ENCODE data around the gene RNF224. TPM values are rescaled to one million over a fixed set of nuclear protein-coding genes. Genes with fewer than 3 reads are reported as not detected.

RNF224 gene
- polyA plus RNA-seq, 1 donor from 2014 or later: not detected

DNA sequence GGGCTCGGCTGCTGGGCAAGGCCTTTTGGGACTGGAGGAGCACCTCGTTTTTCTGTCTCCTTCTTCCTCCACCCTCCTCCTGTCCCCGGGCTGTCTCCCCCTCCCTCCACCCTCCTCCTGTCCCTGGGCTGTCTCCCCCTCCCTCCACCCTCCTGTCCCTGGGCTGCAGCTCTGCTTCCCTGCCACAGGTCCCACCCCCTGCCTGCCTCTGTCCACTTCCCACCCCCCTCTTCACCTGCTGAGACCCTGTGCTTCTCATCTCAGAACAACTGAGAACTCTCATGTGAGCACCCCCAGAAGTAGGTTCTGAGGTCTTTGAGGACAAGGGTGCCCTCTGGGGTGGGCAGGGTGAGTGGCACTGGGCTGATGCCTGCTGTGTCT is 44.4 kb downstream of the RNF224 start:
- H3K27me3 ChIP-seq (ENCODE audit: insufficient read depth, low read depth, low read length): no peaks in the 10 kb centered on the region
- TF ChIP-seq EP300 (conservative IDR thresholded peaks at IDR 0.05; ENCODE audit: poor library complexity, severe bottlenecking): no peak
- TF ChIP-seq, protein P1, sequence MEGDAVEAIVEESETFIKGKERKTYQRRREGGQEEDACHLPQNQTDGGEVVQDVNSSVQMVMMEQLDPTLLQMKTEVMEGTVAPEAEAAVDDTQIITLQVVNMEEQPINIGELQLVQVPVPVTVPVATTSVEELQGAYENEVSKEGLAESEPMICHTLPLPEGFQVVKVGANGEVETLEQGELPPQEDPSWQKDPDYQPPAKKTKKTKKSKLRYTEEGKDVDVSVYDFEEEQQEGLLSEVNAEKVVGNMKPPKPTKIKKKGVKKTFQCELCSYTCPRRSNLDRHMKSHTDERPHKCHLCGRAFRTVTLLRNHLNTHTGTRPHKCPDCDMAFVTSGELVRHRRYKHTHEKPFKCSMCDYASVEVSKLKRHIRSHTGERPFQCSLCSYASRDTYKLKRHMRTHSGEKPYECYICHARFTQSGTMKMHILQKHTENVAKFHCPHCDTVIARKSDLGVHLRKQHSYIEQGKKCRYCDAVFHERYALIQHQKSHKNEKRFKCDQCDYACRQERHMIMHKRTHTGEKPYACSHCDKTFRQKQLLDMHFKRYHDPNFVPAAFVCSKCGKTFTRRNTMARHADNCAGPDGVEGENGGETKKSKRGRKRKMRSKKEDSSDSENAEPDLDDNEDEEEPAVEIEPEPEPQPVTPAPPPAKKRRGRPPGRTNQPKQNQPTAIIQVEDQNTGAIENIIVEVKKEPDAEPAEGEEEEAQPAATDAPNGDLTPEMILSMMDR (IDR thresholded peaks at IDR 0.05; ENCODE audit: poor library complexity, severe bottlenecking): no peak
- TF ChIP-seq SMC3 (conservative IDR thresholded peaks at IDR 0.05; ENCODE audit: poor library complexity): no peak
- no peak for TF ChIP-seq POLR2AphosphoS5 (IDR thresholded peaks at IDR 0.05)
- TF ChIP-seq TAF1 (IDR thresholded peaks at IDR 0.05; ENCODE audit: low read depth): no peak
- no peak for TF ChIP-seq RAD21 (conservative IDR thresholded peaks at IDR 0.05)
- no peak for TF ChIP-seq EZH2 (IDR thresholded peaks at IDR 0.05; ENCODE audit: borderline replicate concordance, insufficient read depth, low read length, poor library complexity, severe bottlenecking)
- TF ChIP-seq, protein P2, sequence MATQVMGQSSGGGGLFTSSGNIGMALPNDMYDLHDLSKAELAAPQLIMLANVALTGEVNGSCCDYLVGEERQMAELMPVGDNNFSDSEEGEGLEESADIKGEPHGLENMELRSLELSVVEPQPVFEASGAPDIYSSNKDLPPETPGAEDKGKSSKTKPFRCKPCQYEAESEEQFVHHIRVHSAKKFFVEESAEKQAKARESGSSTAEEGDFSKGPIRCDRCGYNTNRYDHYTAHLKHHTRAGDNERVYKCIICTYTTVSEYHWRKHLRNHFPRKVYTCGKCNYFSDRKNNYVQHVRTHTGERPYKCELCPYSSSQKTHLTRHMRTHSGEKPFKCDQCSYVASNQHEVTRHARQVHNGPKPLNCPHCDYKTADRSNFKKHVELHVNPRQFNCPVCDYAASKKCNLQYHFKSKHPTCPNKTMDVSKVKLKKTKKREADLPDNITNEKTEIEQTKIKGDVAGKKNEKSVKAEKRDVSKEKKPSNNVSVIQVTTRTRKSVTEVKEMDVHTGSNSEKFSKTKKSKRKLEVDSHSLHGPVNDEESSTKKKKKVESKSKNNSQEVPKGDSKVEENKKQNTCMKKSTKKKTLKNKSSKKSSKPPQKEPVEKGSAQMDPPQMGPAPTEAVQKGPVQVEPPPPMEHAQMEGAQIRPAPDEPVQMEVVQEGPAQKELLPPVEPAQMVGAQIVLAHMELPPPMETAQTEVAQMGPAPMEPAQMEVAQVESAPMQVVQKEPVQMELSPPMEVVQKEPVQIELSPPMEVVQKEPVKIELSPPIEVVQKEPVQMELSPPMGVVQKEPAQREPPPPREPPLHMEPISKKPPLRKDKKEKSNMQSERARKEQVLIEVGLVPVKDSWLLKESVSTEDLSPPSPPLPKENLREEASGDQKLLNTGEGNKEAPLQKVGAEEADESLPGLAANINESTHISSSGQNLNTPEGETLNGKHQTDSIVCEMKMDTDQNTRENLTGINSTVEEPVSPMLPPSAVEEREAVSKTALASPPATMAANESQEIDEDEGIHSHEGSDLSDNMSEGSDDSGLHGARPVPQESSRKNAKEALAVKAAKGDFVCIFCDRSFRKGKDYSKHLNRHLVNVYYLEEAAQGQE (IDR thresholded peaks at IDR 0.05; ENCODE audit: borderline replicate concordance): no peak
- no peak for TF ChIP-seq MXI1 (conservative IDR thresholded peaks at IDR 0.05; ENCODE audit: poor library complexity, severe bottlenecking)

DNA sequence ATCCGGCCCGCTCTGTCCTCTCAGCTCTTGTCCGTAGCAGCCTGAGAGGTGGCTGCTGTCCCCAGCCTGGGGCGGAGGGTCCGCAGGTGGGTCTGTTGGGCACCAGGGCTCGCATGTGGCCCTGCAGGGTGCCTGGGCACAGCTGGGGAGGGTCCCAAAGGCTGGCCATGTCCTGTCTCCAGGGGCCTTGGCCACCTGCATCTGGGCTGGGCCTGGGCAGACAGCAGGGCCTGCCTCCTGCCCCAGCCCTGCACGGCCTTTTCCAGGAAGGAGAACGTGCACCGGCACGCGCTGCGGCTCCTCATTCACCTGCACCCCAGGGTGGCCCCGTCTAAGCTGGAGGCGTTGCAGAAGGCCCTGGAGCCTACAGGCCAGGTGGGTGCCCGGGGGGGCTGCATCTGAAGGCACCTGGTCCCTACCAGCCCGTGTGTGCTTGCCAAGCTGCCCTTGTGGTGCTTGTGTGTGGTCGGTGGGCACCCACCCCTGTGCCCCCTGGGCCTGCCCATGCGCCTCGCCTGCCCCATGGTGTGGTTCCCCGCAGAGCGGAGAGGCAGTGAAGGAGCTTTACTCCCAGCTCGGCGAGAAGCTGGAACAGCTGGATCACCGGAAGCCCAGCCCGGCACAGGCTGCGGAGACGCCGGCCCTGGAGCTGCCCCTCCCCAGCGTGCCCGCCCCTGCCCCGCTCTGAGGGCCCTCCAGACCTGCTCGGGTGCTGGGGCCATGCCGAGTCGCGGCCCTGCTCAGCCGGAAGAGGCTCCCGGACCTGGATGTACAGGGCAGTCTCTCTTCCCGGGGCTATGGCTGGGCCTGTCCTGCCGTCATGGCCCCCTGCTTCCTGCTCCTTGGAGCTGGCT is 45.2 kb downstream of the RNF224 start:
- Histone ChIP-seq H3K4me2 (ENCODE audit: low read length) (no peak overlapping the region), H3K36me3 (ENCODE audit: insufficient read depth, low read length) (peaks cover 7% of the 10 kb centered on the region), H3K9me2 (ENCODE audit: insufficient read depth, low read length) (no peaks in the 10 kb centered on the region), H3K9ac (ENCODE audit: low read length) (no peak overlapping the region), H4K20me1 (ENCODE audit: insufficient read depth) (no peaks in the 10 kb centered on the region), H3K27me3 (ENCODE audit: insufficient read depth, low read depth, low read length) (no peaks in the 10 kb centered on the region), H3K9me3 (ENCODE audit: low read length) (no peaks in the 10 kb centered on the region), H3K79me2 (replicated peaks; ENCODE audit: insufficient read depth, low read length) (no peaks in the 10 kb centered on the region), H2AFZ (ENCODE audit: low read depth, low read length) (no peak overlapping the region), H3F3A (ENCODE audit: insufficient read depth, low read length, poor library complexity, severe bottlenecking) (no peaks in the 10 kb centered on the region), H3K27ac (ENCODE audit: low read length) (no peak overlapping the region), H3K4me3 (ENCODE audit: low read length) (no peak overlapping the region)
- no peak for TF ChIP-seq EZH2 (IDR thresholded peaks at IDR 0.05; ENCODE audit: borderline replicate concordance, insufficient read depth, low read length, poor library complexity, severe bottlenecking)
- TF ChIP-seq EP300 (conservative IDR thresholded peaks at IDR 0.05; ENCODE audit: poor library complexity, severe bottlenecking): no peak
- no peak for TF ChIP-seq MXI1 (conservative IDR thresholded peaks at IDR 0.05; ENCODE audit: poor library complexity, severe bottlenecking)
- TF ChIP-seq, protein P1 (IDR thresholded peaks at IDR 0.05; ENCODE audit: poor library complexity, severe bottlenecking): no peak
- TF ChIP-seq RAD21 (conservative IDR thresholded peaks at IDR 0.05): no peak
- no peak for TF ChIP-seq POLR2AphosphoS5 (IDR thresholded peaks at IDR 0.05)

More for the DNA sequence above, 44.4 kb downstream of the RNF224 start:
- H3K79me2 ChIP-seq (replicated peaks; ENCODE audit: insufficient read depth, low read length): no peaks in the 10 kb centered on the region
- H3F3A ChIP-seq (ENCODE audit: insufficient read depth, low read length, poor library complexity, severe bottlenecking): no peaks in the 10 kb centered on the region
- no peaks in the 10 kb centered on the region for H4K20me1 ChIP-seq (ENCODE audit: insufficient read depth)
- no peaks in the 10 kb centered on the region for H3K9me3 ChIP-seq (ENCODE audit: low read length)
- H3K4me2 ChIP-seq (ENCODE audit: low read length): no peak overlapping the region
- no peak overlapping the region for H3K4me3 ChIP-seq (ENCODE audit: low read length)
- no peak overlapping the region for H3K27ac ChIP-seq (ENCODE audit: low read length)
- peaks cover 7% of the 10 kb centered on the region for H3K36me3 ChIP-seq (ENCODE audit: insufficient read depth, low read length)
- no peak overlapping the region for H2AFZ ChIP-seq (ENCODE audit: low read depth, low read length)
- H3K9ac ChIP-seq (ENCODE audit: low read length): no peak overlapping the region
- H3K9me2 ChIP-seq (ENCODE audit: insufficient read depth, low read length): no peaks in the 10 kb centered on the region
